Nephron progenitor cell (in vitro differentiated cells): ENCODE measurements around the gene UTRN.
A peak's percentile ranks its signal among the peaks of the same experiment; 100 is the strongest.

Experiments used
- DNase-seq: peaks from one replicate; pipeline ENCODE4 v3.0.0; 2021
- H3K27ac Mint-ChIP-seq: 2 replicates; pipeline ENCODE4 v1.8.0; 2021; ENCODE audit warnings: mild to moderate bottlenecking, moderate library complexity, mixed read lengths
- H3K27me3 Mint-ChIP-seq: 2 replicates; pipeline ENCODE4 v1.8.0; 2021; ENCODE audit warnings: mild to moderate bottlenecking, low read depth, mixed read lengths; ENCODE audit not compliant: poor library complexity
- H3K36me3 Mint-ChIP-seq: 2 replicates; pipeline ENCODE4 v1.8.0; 2021; ENCODE audit warnings: low read depth, mixed read lengths
- H3K4me1 Mint-ChIP-seq: 2 replicates; pipeline ENCODE4 v1.8.0; 2021; ENCODE audit warnings: mixed read lengths
- H3K4me3 Mint-ChIP-seq: 2 replicates; pipeline ENCODE4 v1.8.0; 2021; ENCODE audit warnings: mild to moderate bottlenecking, moderate library complexity, mixed read lengths
- H3K9me3 Mint-ChIP-seq: 2 replicates; pipeline ENCODE4 v1.8.0; 2021; ENCODE audit warnings: mild to moderate bottlenecking, moderate library complexity, mixed read lengths
- CTCF ChIP-seq: fragments of 200-600 bp; sonication (generic); IDR thresholded peaks from 2 replicates; pipeline ENCODE4 v1.5.0; 2021; ENCODE audit warnings: antibody characterized with exemption

The UTRN gene

GRCh38 chr6:144277174-144277573, 8.0 kb upstream of the UTRN start:
- no peak overlapping the region for H3K27ac Mint-ChIP-seq
- no peak for TF ChIP-seq CTCF
- peaks cover 9% of the 10 kb centered on the region for H3K36me3 Mint-ChIP-seq
- H3K27me3 Mint-ChIP-seq: peaks cover 8% of the 10 kb centered on the region
- H3K9me3 Mint-ChIP-seq: peaks cover 7% of the 10 kb centered on the region
- H3K4me1 Mint-ChIP-seq: no peaks in the 10 kb centered on the region
- no peak overlapping the region for H3K4me3 Mint-ChIP-seq
- DNase-seq: no peak

GRCh38 chr6:144277605-144278227, 7.4 kb upstream of the UTRN start:
- H3K27ac Mint-ChIP-seq: no peak overlapping the region
- H3K9me3 Mint-ChIP-seq: peaks cover 2% of the 10 kb centered on the region

GRCh38 chr6:144278659-144279314, 6.3 kb upstream of the UTRN start:
- Mint-ChIP-seq H3K36me3 (peaks cover 4% of the 10 kb centered on the region), H3K9me3 (no peaks in the 10 kb centered on the region), H3K27ac (no peak overlapping the region), H3K27me3 (peaks cover 8% of the 10 kb centered on the region), H3K4me1 (peaks cover 4% of the 10 kb centered on the region), H3K4me3 (no peak overlapping the region)
- TF ChIP-seq CTCF: no peak
- no peak for DNase-seq

More at GRCh38 chr6:144277605-144278227, 7.4 kb upstream of the UTRN start:
- H3K36me3 Mint-ChIP-seq: peaks cover 4% of the 10 kb centered on the region
- DNase-seq: no peak
- no peak for TF ChIP-seq CTCF
- H3K4me3 Mint-ChIP-seq: no peak overlapping the region
- no peaks in the 10 kb centered on the region for H3K4me1 Mint-ChIP-seq
- peaks cover 8% of the 10 kb centered on the region for H3K27me3 Mint-ChIP-seq

- Mint-ChIP-seq H3K27ac (no peak overlapping the region), H3K9me3 (no peaks in the 10 kb centered on the region)
- DNase-seq: no peak
Measured at GRCh38 chr6:144279484-144280150, 5.5 kb upstream of the UTRN start.

GRCh38 chr6:144283646-144284477, 1.3 kb upstream of the UTRN start:
- peaks cover 22% of the 10 kb centered on the region for H3K4me1 Mint-ChIP-seq
- peak overlapping the region; percentile 94 for H3K4me3 Mint-ChIP-seq
- no peak for TF ChIP-seq CTCF
- H3K9me3 Mint-ChIP-seq: no peaks in the 10 kb centered on the region
- no peak for DNase-seq
- peaks cover 5% of the 10 kb centered on the region for H3K36me3 Mint-ChIP-seq
- H3K27me3 Mint-ChIP-seq: peaks cover 2% of the 10 kb centered on the region
- peak overlapping the region; percentile 81 for H3K27ac Mint-ChIP-seq

More at GRCh38 chr6:144279484-144280150, 5.5 kb upstream of the UTRN start:
- H3K27me3 Mint-ChIP-seq: peaks cover 8% of the 10 kb centered on the region
- TF ChIP-seq CTCF: no peak
- H3K4me3 Mint-ChIP-seq: no peak overlapping the region
- H3K36me3 Mint-ChIP-seq: peaks cover 4% of the 10 kb centered on the region
- H3K4me1 Mint-ChIP-seq: peaks cover 12% of the 10 kb centered on the region
